Lower leg skin (tissue), 3 donors: ENCODE measurements around the gene MARS1.

Source experiments
- POLR2A ChIP-seq, 2 donors: fragments of 450-650 bp; IDR thresholded peaks; one replicate each; pipeline ENCODE4 v1.6.1; 2016 to 2017; ENCODE audit warnings: antibody characterized with exemption in 2 of 2, mild to moderate bottlenecking in 1 of 2, moderate library complexity in 1 of 2
- TF ChIP-seq, protein P1 (sequence below), 3 donors: fragments of 450-650 bp; IDR thresholded peaks; one replicate each; pipeline ENCODE4 v1.5.1; 2016; ENCODE audit warnings: antibody characterized with exemption in 3 of 3, mild to moderate bottlenecking in 3 of 3, moderate library complexity in 2 of 3

GRCh38 chr12:57500213-57500612, 12.3 kb downstream of the MARS1 start:
- TF ChIP-seq, protein P1, sequence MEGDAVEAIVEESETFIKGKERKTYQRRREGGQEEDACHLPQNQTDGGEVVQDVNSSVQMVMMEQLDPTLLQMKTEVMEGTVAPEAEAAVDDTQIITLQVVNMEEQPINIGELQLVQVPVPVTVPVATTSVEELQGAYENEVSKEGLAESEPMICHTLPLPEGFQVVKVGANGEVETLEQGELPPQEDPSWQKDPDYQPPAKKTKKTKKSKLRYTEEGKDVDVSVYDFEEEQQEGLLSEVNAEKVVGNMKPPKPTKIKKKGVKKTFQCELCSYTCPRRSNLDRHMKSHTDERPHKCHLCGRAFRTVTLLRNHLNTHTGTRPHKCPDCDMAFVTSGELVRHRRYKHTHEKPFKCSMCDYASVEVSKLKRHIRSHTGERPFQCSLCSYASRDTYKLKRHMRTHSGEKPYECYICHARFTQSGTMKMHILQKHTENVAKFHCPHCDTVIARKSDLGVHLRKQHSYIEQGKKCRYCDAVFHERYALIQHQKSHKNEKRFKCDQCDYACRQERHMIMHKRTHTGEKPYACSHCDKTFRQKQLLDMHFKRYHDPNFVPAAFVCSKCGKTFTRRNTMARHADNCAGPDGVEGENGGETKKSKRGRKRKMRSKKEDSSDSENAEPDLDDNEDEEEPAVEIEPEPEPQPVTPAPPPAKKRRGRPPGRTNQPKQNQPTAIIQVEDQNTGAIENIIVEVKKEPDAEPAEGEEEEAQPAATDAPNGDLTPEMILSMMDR (IDR thresholded peaks at IDR 0.05), result no peak
- TF ChIP-seq POLR2A (IDR thresholded peaks at IDR 0.05), result no peak
